HG03442 (cell line): Measurements from ENCODE around the gene RAB33A.

Source experiments
- ATAC-seq: cut with Tn5 transposase; IDR thresholded peaks from one replicate; pipeline ENCODE4 v1.9.1; 2021; ENCODE audit warnings: mild to moderate bottlenecking, moderate library complexity; ENCODE audit not compliant: unreplicated experiment

RAB33A gene

DNA sequence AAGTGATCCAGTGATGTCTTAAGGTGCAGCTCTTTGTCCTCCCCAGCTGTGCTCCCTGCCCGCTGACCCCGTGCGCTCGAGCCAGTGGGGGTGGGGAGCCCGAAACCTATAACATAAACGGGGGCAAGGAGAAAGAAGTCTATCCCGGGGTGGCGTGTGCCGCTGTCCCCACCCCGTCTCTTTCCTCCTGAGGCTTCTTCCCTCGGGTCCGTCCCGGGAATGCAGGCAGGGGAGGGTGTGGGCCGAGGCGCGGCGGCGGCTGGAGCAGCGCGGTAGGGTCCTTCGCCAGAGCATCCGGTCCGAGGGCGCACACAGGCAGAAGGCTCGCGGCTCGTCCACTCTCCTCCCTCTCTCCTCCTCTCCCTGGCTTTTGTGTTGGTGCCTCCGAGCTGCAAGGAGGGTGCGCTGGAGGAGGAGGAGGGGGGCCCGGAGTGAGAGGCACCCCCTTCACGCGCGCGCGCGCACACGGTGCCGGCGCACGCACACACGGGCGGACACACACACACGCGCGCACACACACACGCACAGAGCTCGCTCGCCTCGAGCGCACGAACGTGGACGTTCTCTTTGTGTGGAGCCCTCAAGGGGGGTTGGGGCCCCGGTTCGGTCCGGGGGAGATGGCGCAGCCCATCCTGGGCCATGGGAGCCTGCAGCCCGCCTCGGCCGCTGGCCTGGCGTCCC is at the start of gene RAB33A:
Gene RAB33A, plus strand, starts transcription at position 517 of the 681 bp plus-strand sequence. Its CDS starts 101 bp downstream, at position 618.
- ATAC-seq, result peak; percentile 3

- no peak for ATAC-seq
Measured at GRCh38 chrX:130124577-130124976, 47.2 kb upstream of the RAB33A start.

- no peak for ATAC-seq
Measured at GRCh38 chrX:130125091-130125874, 46.5 kb upstream of the RAB33A start.

- no peak for ATAC-seq
Measured at GRCh38 chrX:130130990-130131389, 40.8 kb upstream of the RAB33A start.

GRCh38 chrX:130136496-130136895 is 35.3 kb upstream of the RAB33A start:
- ATAC-seq, result no peak

DNA sequence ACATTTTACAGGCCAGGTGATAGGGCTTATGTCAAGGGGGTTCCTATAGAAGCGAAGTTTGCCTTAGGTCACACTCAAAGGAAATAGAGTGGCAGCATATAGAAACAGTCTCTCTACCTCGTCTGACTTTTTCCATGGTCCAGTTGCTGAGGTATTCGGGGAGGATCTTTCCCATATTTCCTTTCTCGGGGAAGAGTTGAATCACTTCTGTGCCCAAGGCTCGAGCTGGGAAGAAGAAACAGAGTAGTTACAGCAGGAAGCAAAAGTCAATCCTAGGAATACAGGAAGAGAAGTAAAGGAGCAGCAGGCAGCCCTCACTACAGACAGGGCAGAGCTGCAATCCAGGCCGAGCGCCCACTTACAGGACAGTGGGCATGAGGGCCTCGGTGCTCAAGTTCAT is 34.8 kb upstream of the RAB33A start:
- ATAC-seq, result no peak

- no peak for ATAC-seq
Measured at GRCh38 chrX:130139474-130140201, 32.1 kb upstream of the RAB33A start.

DNA sequence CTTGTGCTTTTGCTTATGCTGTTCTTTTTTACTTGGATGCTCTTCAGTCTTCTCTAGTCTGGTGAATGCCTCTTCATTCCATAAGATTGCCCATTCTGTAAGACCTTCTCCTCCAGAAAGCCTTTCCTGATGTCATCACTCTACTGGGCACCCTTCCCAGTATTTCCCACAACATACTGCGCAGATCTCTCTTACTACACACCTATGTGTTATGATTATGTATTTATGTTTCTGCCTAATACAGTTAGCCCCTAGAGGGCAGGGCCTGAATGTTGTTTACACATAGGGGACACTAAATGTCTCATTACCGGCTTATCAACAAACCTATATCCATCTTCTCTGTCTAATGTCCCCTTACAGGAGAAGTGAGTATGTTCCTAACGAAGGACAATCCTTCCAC is 27.3 kb upstream of the RAB33A start:
- ATAC-seq, result no peak

DNA sequence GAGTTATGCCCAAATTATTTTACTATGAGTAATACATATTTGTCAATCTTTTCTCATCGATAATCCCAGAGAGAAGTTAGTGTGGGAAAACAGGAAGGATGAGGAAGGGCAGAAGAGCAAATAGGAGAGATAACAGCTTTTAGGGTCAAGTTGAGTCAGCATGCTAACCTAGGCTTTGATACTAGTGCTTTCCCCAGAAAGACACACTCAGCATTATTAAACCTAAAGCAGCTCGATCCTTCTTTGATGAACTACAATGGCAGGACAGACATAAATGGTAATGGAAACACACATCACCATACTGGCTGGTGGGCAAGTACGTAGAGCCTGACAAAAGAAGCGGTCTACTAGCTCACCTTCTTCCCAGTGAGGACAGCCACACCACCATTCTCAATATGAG is 26.6 kb upstream of the RAB33A start:
- no peak for ATAC-seq

DNA sequence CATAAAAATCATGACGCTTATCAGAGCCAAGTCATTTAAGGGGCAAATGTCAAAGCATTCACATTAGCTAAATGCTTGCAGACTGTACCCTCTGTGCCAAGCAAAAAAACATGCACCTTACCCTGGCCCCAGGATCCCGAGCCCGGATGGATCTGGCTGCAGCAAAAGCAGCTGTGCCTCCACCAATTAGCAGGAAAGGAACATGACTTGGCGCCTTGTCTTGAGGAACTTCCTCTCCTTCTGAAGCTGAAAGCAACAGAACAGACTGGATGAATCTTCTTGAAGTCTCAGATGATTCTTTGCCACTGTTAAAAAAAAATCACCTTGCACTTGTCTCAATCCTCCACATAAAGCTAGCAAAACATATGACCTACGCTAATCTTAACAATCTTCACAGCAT is 24.1 kb upstream of the RAB33A start:
- no peak for ATAC-seq

GRCh38 chrX:130155564-130155963 is 16.2 kb upstream of the RAB33A start:
- ATAC-seq, result no peak

DNA sequence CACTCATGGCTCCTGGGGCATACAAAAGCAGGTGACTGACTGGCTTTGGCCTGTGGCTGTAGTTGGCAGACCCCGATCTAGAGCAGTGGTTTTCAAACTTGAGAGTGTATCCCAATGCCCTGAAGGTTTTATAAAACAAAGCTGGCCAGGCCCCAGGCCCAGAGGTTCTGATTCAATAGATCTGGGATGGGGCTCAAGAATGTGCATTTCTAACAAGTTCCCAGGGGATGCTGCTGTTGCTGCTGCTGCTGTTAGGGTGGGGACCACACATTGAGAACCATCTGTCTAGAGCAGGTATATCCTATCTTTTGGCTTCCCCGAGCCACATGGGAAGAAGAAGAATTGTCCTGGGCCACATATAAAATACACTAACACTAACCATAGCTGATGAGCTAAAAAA is 13.5 kb upstream of the RAB33A start:
- ATAC-seq, result no peak

- no peak for ATAC-seq
Measured at GRCh38 chrX:130159776-130160175, 12.0 kb upstream of the RAB33A start.

- ATAC-seq, result no peak
Measured at GRCh38 chrX:130162094-130162735, 9.5 kb upstream of the RAB33A start.

DNA sequence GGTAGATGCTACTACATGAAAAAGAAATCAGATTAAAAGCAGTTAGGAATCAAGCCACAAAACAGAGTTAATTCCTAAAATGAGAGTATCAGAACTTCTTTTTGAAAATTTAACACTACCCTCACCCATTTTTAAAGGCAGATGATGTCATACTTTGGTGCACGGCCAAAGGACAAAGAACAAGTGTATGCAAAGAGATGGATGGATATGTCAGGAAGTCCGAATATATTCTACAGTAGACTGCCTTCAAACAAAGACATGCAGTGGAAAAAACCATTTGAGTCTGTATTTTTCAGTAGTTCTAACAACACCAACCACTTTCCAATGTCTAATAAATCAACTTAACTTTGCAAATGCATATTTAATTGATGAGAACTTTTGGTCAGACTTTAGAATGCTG is 8.4 kb upstream of the RAB33A start:
- ATAC-seq, result no peak

- no peak for ATAC-seq
Measured at GRCh38 chrX:130165181-130165702, 6.5 kb upstream of the RAB33A start.

GRCh38 chrX:130165703-130166502 is 5.9 kb upstream of the RAB33A start, which contains the start of gene AIFM1:
Gene AIFM1, minus strand, starts transcription at chrX:130165841. Its CDS starts 185 bp downstream, at chrX:130165656.
- ATAC-seq, result peak; percentile 87

GRCh38 chrX:130166503-130166777 is 5.3 kb upstream of the RAB33A start:
- no peak for ATAC-seq

- ATAC-seq, result no peak
Measured at GRCh38 chrX:130167040-130167439, 4.7 kb upstream of the RAB33A start.

DNA sequence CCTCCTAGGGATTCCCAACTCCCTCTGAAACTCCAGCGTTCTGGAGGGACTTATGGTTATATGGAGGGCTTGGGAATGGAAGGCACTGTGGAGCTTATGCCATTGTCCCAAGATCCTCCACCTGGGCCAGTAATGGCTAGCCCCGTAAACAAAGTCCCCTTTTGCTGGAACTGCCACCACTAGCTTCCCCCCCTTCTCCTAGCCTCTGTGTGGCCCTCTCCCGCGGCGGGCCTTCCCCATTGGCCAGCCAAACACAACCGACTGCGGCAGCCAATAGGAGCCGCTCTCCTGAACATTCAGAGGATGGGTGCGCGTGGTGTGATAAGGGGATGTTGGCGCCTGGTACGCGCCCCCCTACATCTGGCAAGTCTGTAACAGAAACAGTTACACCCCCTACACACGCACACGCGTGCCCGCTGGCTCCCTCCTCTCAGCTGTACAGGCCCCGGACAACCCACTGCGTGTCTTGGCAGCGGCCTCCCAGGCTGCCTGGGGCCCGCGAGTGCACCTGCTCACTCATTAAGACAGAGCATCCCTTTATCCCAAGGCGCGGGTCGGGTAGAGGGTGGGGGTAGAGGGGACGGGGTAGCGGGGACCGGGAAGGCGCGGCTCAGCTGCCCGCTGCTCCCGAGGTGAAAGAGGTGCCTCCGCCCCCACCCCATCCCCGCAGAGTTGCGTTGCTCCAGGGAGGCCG is 863 bp upstream of the RAB33A start:
- peak; percentile 78 for ATAC-seq
